ENCODE results near the gene COX8C.

COX8C gene, protein sequence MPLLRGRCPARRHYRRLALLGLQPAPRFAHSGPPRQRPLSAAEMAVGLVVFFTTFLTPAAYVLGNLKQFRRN

DNA sequence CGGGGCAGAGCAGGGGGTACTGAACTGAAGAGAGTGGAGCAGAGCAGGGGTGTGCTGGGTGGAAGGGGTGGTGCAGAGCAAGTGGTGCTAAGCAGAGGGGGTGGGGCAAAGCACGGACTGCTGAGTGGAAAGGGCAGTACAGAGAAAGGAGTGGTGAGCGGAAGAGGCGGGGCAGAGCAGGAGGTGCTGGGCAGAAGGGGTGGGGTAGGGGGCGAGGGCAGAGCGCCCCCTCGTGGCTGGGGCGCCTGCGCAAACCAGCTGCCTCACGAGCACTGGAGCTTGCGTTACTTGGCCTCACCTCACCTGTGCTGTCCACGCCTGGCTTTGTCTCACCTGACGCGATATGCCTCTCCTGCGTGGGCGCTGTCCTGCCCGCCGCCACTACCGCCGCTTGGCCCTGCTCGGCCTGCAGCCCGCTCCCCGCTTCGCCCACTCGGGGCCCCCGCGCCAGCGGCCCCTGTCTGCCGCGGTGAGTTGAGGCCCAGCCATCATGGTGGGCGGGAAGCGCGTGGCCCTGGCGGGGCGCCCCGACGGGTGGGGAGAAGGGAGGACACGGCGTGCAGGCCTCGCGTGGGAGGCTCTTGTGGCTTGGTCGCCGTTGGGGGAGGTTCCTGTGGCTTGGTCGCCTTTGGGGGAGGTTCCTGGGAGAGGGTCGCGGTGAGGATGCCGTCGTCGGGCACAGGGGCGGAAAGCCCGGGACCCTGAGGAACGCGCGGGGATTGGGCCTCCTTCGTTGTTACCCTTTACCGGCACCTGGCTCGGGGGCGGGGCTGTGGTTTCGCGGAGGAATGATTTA is at the start of gene COX8C:
COX8C (plus strand) TSS at position 257 of the 796 bp plus-strand sequence; CDS start at position 344, 87 bp downstream.
- DNase-seq, result no peak

DNA sequence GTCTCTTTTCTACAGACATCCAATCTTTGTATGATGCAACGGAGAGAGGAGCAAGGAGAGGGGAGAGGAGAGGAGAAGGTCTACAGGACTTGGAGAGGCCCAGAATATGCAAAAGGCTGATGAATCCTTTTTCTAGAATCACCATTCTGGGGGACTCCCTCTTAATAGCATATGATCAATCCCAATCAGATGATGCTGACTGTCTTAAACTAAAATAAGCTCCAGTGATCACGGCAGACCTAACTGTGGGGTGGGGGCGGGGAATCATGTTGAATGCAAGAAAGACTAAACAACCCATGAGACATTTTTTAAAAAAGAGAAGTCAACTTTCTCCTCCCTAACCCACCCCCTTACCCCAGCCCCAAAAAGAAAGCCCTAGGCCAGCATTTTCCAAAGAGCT is 47.6 kb upstream of the COX8C start:
- DNase-seq, result no peak

DNA sequence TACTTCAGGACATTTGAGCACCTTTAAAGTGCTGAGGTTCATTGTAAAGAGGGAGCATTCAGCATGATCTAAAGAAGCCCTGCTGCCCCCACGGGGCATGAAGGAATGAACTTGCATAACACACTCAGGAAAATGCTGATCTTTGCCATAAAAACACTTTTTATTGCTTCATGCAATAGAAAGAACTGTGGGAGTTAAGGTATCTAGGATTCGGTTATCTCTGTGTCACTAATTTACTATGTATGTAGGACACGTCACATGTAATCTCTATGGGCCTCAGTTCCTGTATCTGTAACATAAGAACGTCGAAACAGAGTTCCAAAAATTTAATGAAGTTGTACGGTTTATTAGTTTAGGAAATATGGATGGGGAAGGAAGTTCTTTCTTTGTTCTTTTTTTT is 47.1 kb upstream of the COX8C start:
- DNase-seq, result no peak

DNA sequence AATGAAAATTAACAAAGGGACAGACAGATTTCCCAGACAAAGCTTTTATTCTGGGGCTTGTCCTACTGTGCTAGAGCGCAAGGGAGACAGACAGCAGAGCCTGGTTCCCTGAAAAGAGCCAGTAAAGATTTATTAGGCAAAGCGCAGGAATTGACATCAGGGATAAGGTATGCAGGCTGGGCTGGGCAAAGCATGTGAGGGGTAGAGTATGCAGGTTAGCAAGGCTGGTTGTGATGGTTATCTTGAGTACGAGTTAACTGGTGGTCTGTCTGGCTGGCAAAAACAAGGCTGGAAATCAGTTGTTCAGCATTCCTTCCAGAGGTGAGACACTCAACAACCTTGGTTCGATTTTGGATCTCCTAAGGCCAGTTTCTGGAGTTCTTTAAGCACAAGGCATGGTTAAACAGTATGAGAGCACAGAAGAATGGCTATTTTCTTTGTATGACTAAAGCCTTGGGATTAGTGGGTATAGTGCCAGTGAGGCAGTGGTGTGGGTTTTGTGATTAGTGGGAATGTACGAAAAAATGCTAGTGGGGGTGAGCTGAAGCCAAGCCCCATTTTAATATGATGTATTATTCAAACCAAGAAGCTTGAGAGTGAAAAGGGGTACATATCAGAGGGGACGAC is 45.0 kb upstream of the COX8C start:
- DNase-seq, result no peak

DNA sequence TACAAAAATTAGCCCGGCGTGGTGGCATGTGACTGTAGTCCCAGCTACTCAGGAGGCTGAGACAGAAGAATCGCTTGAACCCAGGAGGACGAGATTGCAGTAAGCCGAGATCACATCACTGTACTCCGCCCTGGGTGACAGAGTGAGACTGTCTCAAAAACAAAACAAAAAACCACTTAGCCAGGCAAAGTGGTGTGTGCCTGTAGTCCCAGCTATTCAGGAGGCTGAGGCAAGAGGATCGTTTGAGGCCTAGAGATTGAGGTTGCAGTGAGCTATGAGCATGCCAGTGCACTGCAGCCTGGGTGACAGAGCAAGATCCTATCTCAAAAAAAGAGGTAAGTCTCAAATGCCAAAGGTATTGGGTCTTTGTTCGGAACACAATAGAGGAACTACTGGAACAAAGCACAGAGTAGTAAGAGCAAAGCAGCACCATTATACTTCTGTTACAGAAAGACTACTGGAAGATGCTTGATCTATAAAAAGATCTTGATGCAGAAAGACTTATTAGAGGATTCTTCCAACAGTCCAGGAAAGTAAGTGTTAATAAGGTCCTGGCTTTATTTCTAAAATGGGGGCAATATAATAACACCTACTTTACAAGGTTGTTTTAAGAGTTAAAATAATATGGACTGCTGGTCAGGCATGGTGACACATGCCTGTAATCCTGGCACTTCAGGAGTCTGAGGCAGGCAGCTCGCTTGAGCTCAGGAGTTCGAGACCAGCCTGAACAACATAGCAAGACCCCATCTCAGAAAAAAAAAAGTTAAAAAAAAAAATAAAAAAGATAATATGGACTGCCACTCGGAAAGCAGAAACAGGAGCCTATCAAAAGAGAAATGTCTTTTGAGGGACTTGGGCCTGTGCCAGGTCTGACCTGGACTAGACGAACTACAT is 44.0 kb upstream of the COX8C start:
- DNase-seq, result no peak

DNA sequence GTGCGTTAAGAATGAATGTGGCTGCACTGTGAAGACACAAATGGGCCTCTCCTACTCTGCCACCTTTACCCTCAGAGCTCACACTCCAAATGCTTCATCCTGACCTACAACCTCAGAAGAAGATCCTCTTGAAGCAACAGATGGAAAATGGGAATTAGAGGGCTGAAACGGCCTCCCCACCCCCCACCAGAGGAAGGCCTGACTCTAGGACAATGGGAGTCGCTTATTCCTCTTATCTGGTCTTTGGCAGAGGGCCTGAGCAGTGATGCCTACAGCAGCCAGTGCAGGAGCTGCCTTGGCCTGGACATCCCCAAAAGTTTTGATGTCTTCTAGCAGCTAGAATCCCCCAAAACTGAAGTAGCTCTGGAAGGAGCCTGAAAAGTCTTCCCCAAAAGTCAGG is 43.3 kb upstream of the COX8C start:
- no peak for DNase-seq

DNA sequence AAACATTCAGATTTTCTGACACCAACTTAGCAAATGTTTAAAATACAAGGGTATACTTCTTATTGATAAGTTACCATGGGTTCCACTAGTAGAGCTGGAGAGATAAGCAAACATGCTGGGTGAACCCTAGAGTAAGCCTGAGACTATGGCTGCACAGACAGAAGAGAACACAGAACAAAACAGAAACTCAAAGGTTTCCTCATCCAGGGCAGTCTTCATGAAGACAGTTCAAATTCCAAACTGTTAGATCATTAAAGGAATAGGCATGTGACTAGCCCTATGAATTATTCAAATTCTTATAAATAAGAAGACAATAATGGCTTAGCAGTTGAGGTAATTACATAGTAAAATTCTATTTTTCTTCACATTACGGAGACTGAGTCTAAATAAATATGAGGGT is 42.2 kb upstream of the COX8C start:
- DNase-seq, result no peak

DNA sequence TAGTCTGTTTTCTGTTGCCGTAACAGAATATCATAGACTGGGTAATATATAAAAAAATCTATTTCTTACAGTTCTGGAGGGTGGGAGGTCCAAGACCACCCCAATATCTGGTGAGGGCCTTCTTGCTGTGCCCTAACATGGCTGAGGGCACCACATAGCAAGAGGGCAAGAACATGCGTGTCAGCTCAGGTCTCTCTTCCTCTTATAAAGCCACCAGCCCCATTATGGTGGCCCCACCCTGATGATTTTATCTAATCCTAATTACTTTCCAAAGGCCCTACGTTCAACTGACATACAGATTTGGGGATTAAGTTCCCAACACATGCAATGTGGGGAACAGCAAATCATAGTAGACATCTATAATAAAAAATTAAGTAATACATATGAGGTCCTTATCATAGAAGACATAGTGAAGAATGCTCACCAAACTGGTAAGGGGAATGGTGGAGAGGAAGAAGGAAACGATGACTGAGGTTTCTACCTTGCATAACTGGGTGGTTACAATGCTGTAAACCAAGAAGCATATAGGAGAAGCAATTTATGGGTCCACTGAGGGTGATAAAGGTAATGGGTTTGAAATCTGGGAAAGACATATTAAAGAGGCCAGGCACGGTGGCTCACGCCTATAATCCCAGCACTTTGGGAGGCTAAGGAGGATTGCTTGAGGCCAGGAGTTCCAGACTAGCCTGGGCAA is 41.1 kb upstream of the COX8C start:
- DNase-seq, result no peak

DNA sequence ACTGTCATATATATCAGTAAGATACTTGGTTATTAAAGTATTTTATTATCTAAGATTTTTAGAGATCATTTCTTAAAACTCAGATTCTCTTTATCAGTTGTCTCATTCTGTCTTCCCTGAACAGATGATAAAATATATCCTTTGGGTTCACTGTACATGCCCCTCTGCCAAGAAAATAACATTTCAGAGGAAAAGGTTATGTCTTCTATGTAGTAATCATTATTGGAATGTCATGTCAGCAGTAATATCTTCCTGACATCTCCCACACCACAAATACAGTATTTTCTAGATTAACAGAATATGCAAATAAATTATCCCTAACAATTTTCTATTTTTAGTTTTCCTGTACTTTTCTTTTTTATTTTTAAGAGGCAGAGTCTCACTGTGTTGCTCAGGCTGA is 40.2 kb upstream of the COX8C start:
- no peak for DNase-seq

DNA sequence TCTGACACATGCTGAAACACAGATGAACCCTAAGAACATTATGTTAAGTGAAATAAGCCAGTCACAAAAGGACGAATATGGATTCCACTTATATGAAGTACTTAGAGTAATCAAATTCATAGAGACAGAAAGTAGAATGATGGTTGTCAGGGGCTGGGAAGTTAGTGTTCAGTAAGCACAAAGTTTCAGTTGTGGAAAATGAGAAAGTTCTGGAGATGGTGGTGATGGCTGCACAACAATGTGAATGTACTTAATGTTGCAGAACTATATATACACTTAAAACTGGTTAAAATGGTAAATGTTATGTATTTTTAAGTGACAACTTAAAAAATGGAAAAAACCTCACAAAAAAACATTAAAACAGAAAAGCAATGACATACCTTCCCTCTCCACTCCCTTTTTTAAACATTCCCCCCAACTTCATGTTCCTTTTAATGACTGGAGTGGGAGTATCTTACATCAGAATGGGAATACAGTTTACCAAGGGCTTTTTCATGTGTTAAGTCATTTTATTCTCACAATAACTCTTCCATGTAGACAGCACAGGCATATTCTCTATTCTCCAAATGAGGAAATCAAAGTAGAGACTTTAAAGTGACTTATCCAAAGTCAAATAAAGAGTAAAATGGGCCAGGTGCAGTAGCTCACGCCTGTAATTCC is 38.2 kb upstream of the COX8C start:
- no peak for DNase-seq

DNA sequence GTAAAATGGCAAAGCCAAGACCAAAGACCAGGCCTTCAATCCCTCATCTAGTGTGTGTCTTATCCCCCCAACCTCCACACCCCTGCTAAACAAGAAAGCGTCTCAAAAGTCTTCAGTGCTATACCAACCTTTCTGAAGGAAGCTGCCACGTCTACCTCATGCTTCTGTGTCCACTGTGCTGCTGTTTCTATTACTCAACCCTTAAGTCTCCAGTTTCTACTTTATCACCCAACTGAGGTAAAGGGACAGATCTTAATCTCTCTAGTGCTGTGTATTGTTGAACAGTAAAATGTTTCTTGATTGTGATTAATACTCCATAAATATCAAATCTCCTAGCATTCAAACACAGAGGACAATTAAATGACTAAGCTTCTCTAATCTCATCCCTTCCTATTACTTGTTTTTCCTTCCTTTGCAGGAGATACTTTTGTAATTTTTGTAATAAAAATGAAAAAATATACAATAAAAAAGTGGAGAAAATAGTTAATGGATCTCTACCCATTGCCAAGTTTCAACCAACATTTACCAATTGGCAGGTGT is 37.5 kb upstream of the COX8C start:
- DNase-seq, result no peak

DNA sequence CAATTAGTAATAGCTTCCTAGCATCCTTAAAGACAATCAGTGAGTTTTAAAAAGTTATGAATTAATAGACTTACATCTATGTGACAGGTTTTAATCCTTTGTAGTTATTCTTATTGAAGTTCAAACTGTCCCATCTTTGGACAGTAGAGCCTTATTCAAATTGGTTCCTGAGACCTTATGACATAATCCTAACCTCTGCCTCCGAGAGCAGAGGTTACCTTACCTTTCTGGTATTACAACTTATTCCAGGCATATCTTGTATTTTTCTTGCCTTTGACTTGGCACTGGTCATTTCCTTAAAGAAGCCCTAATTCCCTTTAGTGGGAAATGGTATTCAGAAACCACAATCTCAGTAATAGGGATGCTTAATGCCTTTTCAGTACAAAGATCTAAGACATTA is 35.9 kb upstream of the COX8C start:
- no peak for DNase-seq

DNA sequence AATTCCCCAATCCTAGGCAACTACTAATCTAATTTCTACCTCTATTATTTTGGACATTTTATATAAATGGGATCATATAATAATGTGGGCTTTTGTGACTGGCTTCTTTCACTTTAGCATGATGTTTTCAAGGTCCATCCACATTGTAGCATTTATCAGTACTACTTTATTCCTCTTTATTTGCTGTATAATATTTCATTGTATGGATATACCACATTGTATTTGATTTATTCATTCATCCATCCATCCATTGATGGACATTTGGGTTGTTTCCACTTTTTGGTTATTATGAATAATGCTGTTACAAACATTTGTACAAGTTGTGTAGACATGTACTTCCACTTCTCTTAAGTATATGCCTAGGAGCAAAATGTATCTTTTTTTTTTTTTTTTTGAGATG is 31.4 kb upstream of the COX8C start:
- no peak for DNase-seq

DNA sequence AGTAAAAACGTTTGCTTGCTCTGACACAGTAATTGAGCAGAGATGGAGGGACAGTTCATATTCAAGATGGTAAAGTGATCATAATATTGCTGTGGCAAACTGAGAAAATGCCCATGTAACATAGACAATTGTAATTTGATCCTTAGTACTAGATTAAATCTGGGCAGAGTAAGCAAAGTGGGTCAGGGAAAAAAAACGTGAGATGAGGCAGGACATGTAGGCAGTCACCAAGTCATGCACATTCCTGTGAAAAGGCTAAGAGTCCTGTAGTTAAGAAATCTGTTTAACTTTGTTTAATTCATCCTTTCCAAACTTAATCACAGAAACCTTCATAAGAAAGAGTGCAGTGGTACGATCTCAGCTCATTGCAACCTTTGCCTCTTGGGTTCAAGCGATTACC is 30.3 kb upstream of the COX8C start:
- DNase-seq, result no peak

DNA sequence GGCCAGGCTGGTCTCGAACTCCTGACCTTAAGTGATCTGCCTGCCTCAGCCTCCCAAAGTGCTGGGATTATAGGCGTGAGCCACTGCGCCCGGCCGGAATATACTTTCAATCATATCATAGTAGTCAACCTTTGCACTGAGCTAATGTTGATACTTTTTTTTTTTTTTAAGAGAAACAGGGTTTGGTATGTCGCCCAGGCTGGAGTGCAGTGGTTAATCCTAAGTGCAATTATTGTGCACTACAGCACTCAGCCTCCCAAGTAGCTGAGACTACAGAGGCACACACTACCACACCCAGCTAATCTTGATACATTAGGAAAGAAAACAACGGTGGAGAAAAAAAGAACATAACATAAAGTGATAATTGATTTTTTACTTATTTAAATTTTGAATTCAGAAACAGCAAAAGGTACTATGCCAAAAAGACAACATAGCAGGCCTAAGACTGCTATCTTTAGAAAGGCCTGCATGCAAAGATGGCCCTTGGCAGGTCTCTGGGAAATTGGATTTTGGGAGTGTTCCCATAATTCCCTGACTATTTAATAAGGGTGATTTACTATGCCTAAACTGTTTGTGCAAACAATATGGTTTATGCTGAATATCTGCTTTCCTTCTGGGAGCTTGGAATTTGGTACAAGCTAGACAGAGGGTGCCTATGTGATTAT is 29.6 kb upstream of the COX8C start:
- DNase-seq, result no peak

DNA sequence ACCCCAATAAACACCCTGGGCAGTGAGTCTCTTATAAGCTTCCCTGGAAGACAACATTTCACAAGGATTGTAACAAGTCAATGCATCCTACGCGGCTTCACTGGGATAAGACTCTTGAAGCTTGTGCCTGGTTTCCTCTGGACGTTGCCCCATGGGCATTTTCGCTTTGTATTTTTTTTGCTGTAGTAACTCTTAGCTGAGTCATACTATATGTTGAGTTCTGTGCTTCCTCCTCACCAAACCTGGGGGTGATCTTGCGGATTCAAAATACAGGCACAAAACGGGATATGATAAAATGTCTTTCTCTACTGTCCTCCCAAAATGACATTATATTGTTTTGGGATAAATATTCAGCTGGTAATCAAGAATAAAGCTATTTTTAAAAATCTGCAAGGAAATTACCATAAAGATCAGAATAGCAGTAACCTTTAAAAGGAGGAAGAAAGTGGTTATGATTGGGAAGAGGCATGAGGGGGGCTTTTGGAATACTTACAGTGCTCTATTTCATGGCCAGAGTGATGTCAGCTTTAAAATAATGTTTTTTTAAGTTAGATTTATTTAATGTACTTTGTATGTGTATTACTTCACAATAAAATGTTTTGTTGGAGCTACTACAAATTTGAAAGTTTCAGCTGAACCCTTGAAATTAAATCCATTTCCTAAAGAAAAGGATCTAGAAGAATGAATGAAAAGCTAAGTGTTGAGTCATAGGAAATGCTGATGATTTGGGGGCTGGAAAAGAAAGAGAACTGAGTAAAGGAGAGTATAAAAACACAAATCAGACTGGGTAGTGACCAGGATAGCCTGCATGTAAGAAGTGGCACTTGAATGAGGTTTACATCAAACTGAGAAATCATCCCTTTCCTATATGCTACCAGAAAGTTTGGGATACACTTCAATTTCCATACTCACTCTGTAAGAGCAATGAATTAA is 28.8 kb upstream of the COX8C start:
- DNase-seq, result no peak

DNA sequence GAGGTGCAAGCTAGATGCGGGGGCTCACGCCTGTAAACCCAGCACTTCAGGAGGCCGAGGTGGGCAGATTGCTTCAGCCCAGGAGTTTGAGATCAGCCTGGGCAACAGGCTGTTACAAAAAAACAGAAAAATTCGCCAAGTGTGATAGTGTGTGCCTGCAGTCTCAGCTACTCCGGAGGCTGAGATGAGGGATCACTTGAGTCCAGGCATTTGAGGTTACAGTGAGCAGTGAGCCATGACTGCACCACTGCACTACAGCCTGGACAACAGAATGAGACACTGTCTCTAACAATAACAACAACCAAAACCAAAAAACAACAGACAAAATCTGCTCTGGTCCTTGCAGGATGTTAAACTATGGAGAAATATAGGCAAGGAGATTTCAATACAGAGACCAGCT is 28.1 kb upstream of the COX8C start:
- no peak for DNase-seq

DNA sequence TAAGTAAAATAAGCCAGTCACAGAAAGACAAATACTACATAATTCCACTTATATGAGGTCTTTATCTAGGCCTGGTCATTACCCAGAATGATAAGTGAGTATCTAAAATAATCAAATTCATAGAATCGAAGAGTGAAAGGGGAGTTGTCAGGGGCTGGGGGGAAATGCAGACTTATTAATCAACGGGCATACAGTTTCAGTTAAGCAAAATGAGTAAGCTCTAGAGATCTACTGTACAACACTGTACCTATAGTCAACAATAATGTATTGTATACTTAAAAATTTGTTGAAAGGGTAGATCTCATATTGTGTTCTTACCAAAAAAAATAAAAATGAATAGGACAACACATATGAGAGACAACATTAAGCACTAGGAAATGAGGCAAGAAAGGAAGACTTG is 27.5 kb upstream of the COX8C start:
- no peak for DNase-seq

DNA sequence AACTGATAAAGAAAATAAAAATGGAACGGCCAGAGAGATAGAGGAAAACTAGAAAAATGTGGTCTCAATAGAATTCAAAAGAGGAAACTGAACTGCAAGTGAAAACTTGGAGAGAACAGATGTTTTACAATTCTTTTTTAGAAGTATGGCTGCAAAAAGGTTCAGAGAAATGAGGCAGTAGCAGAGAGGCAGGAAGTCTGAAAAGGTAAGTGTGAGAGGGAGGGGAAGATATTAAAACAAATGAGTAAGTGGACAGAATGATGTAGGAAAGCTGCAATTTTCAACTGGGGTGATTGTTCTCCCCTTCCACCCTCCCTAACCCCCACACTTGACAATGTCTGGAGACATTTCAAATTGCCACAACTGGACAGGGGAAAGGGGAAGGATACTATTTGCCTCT is 27.0 kb upstream of the COX8C start:
- no peak for DNase-seq

DNA sequence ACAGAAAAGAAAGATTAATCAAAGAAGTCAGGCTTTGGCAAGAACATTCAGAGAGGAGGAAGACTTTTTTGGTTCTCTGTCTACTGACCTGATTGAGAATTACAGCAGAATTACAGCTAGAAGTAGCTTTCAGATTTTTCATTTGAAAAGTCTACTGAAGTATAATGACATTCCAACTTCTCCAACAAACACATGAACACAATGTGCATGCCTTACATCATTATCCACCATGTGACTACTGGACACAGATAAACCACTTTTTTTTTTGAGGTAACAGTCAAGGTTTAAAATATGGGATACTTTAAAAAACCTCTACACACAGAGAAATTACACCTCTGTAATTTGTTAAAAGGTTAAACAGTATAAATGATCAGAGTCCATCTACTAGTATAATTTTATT is 26.5 kb upstream of the COX8C start:
- DNase-seq, result no peak

All from CD4-positive, alpha-beta T cell treated with Interleukin-12 subunit alpha and Interleukin-12 subunit beta, for 1 hour (primary cell).